T-helper 1 cell treated with Interleukin-12 subunit alpha and Interleukin-12 subunit beta and Interleukin-4 antibody, amounts not matched to agents 30 ng/mL and 1 ng/mL, for 36 hours (primary cell): ENCODE measurements around the gene RGL2. TPM values are rescaled to one million over a fixed set of nuclear protein-coding genes. Genes with fewer than 3 reads are reported as not detected.
"Not testable (repeated sequence)": the region's sequence is repeated elsewhere in the genome, so short reads cannot be mapped to it uniquely, and the experiment has no call there.

ENCODE experiments used
- intact Hi-C: fragments of 100-400 bp; cut with micrococcal nuclease; formaldehyde crosslinking; loops from one replicate; pipeline ENCODE4 v1.15.1; 2024
- total RNA-seq: library from RNA; stranded (reverse); gene quantifications from 2 replicates; pipeline ENCODE4 v1.2.3, GENCODE V29; 2022

The RGL2 gene
- total RNA-seq, 1 donor from 2014 or later = 46.5 TPM

DNA sequence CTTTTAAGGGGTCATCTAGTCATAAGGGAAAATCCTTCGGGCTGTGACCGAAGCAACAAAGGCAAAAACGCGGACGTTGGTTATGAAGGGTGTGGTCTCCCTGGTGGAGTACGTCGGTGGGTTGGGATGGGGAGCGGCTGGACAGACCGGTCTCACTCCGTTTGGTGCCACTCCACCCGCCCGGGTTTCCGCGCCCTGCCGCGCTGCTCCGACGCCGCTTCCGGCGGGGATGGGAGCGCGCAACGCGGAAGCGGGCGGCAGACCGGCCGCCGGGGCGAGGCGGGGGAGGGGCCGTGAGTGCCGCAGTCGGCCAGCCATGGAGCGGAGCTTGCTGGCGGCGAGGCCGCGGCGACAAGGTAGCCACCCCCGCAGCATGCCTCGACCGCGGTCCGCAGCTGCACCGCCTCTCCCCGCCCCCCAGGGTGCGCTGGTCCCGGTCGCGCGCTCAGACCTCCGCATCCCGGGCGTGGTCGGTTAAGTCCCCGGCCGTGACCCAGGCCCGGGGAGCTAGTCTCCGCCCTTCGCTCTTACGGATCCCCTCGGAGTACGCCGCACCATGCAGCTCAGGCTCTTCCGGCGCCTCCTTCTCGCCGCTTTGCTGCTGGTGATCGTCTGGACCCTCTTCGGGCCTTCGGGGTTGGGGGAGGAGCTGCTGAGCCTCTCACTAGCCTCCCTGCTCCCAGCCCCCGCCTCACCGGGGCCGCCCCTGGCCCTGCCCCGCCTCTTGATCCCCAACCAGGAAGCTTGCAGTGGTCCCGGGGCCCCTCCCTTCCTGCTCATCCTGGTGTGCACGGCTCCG lies 21.7 kb downstream of the RGL2 start, which contains the start of gene B3GALT4:
TSS of gene B3GALT4 (plus strand) at position 260 of the 799 bp plus-strand sequence. CDS start at position 557, 297 bp downstream.
- intact Hi-C loops = loop anchor here (1.0 to 10.0 kb wide), 9 partner anchors 12 to 1322 kb away; partner anchors contain the start of genes ATF6B, GPSM3, NELFE and PBX2

GRCh38 chr6:33276581-33276863 lies 22.2 kb downstream of the RGL2 start:
- intact Hi-C loops = loop anchor here (2.0 to 10.0 kb wide), 5 partner anchors 294 to 1322 kb away; partner anchors contain the start of genes ATF6B, GPSM3, NELFE and PBX2

DNA sequence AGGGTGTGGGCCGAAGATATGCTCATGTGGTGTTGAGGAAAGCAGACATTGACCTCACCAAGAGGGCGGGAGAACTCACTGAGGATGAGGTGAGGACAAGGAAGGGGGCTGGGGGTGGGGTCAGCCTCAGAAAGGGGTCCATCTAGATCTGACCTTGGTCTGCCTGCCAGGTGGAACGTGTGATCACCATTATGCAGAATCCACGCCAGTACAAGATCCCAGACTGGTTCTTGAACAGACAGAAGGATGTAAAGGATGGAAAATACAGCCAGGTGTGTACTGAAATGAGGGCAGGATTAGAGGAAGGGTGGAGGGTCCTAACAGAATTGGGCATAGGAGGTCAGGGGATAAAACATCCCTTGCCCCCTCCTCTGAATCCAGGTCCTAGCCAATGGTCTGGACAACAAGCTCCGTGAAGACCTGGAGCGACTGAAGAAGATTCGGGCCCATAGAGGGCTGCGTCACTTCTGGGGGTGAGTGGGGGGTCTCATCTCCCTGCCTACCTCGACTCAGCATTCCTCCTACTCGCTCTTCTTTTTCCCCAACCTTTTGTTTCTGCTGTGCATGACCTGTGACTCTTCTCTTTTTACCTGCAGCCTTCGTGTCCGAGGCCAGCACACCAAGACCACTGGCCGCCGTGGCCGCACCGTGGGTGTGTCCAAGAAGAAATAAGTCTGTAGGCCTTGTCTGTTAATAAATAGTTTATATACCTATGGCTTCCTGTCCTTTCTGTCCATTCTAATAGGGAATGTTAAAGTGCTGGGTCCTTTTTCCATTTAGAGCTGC lies 22.8 kb downstream of the RGL2 start:
- intact Hi-C loops = loop anchor here (2.0 to 10.0 kb wide), 5 partner anchors 295 to 1321 kb away; partner anchors contain the start of genes ATF6B, GPSM3, NELFE and PBX2

DNA sequence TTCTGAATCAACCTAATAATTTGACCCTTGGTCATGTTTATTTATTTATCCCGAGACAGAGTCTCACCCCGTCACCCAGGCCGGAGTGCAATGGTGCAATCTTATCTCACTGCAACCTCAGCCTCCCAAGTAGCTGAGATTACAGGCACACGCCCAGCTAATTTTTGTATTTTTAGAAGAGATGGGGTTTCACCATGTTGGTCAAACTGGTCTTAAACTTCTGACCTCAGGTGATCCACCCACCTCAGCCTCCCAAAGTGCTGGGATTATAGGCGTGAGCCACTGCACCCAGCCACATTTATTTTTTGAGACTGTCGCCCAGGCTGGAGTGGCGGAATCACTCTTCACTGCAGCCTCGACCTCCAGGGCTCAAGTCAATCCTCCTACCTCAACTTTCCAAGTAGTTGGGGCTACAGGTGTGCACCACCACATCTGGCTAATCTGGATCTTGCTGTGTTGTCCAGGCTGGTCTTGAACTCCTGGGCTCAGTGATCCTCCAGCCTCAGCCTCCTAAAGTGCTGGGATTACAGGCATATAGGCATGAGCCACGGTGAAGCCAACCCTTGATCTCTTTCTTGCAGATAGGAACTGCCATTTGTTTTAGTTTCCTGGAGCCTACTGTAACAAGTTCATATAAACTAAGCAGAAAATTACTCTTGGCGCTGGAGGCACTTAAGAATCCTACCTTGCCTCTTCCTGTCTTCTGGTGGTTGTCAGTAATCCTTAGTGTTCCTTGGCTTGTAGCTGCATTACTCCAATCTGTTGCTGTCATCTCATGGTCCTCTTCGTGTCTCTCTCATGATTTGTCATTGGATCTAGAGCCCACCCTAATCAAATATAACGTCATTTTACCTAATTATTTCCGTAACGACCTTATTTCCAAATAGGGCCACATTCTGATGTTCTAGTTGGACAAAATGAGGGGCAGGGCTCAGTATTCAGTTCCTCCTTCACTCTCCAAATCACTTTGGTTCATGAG lies 24.5 kb downstream of the RGL2 start:
- intact Hi-C loops = loop anchor here (2.0 to 10.0 kb wide), 4 partner anchors 39 to 1319 kb away; partner anchors contain the start of genes ATF6B, GPSM3, NELFE and PBX2

DNA sequence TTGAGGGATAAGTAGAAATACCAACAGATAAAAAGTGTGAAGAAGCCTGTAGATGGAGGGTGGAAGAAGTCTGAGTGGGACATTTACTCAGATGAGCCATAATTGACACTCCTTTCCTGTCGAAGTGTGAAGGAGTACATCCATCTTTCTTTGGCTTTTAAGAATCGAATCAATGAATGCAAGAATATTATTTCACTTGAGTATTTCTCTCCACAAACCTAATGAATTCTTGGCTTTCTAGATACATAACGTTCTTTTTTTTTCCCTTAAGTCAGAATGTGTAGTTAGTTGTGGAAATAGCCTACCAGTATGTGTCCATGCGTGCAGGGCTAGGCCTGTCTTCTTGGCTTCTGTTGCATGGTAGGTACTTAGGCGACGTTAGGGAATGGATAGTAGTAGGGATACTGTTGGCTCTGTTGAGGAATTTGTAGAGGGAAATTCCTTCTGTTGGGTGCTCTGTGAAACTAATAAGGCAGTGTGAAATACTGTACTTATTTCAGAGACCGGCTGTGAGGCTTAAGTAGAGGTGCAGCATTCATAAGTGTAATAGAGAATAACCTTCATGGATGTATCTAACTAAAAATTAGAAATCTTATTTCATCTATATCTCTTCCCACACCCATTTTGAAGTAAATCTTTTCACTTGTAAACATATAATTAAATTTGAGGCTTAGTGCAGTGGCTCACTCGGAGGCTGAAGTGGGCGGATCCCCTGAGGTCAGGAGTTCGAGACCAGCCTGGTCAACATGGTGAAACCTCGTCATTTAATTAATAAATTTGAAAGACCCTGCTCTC lies 25.4 kb downstream of the RGL2 start:
- intact Hi-C loops = loop anchor here (2.0 to 10.0 kb wide), 4 partner anchors 39 to 1319 kb away; partner anchors contain the start of genes ATF6B, GPSM3, NELFE and PBX2

DNA sequence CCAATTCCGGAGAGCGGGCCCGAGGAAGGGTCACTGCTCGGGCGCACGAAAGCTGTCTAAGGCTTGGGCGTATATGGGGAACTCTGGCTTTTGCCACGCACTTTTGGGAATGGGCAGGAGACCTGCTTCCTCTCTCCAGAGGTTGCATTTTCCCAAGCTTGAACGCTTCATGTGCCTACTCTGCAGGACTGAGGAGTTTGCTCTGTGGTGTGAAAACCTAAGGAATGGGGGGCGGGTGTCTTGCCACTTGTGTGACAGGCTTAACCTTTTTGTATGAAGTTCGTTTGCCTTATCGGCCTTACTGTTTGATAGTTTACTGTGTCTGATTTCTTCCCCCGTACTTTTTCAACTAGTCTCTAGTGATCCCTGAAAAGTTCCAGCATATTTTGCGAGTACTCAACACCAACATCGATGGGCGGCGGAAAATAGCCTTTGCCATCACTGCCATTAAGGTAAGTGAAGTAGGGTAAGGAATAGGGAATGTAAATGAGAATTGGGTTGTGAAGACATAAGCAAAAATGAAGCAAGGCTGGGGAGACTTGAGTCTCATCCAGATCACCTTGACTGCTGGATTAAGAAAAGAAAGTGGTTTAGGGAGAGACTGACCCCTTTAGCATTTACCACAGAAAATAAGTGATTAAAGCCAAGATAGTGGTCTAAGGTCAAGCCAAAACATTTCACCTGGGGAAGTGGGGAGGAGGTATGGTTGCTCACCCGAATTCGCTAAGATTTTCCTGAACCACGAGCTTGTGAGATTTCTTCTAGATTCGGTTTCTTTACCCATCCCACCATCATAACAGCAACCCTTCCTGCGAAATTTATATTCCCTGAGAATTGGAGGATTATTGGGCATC lies 26.2 kb downstream of the RGL2 start:
- intact Hi-C loops = loop anchor here (1.0 to 10.0 kb wide), 8 partner anchors 17 to 1318 kb away; partner anchors contain the start of genes ATF6B, GPSM3, KIFC1 and NELFE

DNA sequence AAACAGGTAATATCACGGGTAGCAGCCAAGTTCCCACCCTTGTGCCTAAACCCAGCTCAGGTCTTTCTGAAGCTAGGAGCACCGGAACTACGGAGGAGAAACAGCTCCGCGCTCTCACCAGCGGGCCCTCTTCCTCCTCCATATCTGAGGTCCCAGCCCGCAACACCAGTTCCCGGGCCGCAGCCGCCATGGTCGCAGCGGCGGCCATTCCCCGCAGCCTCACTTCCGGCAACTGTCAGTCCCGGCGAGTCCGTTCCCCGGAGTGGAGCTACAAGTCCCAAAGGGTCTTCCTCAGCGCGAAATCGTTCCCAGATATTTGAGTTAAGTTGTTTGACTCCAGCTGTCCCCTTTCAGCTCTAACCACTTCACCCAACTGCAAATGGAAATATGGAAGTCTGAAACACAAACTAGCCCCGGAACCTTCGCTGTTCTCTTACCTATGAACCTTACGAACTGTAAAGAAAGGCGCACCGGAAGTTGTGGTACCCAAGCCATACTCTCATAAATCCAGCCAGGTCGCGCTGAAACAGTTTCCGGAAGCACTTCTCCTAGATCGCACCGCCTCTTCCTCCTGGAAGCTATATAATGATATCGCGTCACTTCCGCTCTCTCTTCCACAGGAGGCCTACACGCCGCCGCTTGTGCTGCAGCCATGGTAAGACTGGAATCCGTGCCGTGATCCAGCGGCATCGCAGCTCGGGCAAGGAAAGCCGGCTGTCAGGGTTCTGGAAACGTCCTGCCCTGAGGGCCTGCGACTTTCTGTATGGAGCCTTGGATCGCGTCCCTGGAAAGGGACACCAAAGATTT lies 27.1 kb downstream of the RGL2 start, which contains the start of the genes RPS18 and VPS52:
TSS of gene RPS18 (plus strand) at position 608 of the 807 bp plus-strand sequence. CDS start at position 653, 45 bp downstream.
TSS of gene VPS52 (minus strand) at position 409 of the 807 bp plus-strand sequence. CDS start at position 208, 201 bp downstream.
- intact Hi-C loops = loop anchor here (1.0 to 10.0 kb wide), 16 partner anchors 18 to 1317 kb away; partner anchors contain the start of genes ATF6B, CUTA, GPSM3 and KIFC1

DNA sequence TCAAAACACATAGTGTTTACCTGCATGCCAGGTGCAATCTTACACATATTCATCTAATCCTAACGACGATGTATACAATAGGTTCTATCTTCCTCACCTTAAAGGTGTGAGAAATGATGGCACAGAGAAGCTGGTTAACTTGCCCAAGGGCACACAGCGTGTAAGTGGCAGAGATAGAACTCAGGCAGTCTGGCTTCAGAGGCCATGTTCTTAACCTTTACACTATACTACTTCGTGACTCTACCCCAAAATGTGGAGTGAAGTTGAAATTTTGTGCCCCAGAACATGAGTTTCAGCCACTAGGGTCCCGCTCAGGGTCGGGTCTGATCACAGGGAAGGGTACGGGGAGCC lies 27.6 kb downstream of the RGL2 start:
- intact Hi-C loops = loop anchor here (1.0 to 10.0 kb wide), 11 partner anchors 22 to 1316 kb away; partner anchors contain the start of genes ATF6B, CUTA, GPSM3 and NELFE

- intact Hi-C loops = no loop called here
Observed at GRCh38 chr6:33264015-33264414, 34.7 kb downstream of the RGL2 start.

- intact Hi-C loops = not testable (repeated sequence)
Observed at GRCh38 chr6:33262490-33262889, 36.3 kb downstream of the RGL2 start.

GRCh38 chr6:33259032-33259431 lies 39.7 kb downstream of the RGL2 start:
- intact Hi-C loops = no loop called here

- intact Hi-C loops = no loop called here
Observed at GRCh38 chr6:33254591-33254990, 44.2 kb downstream of the RGL2 start.

DNA sequence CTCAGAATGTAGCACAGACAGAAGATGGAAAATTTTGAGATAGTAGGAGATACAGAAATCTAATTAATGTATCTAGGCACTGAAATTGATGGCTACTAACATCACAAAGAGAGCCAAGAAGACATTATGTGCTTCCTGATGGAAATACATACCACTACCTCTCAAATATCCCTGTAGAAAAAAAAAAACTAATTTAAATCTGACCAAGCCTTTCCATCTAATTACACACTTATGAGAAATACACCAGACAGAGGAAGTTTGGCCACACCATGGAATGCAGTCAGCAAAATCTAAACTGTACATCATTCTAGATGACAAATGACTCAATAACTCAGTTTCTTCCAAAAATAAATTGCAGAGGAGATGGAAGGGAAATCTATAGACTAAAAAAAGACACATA lies 46.0 kb downstream of the RGL2 start:
- intact Hi-C loops = no loop called here

DNA sequence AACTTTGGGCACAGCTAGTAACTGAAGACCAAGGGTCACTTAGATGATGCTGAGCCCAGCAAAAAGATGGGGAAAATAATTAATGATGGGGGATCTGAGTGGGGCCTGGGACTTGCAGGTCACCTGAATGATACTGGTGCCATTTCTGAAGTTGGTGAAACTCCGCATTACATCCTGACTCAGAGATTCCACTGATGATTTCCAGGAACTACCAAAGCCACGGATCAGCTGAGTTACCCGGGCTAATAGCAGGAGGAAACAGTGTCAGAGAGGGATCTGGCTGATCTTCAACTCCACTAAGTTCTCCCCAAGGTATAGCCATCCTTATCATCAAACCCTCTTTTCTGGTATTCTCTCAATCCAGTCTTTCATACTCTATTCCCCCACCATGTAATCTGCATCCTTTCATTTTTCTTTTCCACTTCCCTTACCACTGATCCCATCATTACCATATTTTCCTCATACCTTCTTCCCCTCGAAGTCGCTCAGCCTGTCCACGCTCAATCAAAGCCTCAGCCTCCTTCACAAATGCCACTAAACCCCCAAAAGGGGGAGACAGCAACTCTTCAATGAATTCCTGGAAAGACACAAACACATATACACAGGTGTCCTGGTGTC lies 47.2 kb downstream of the RGL2 start:
- intact Hi-C loops = no loop called here

GRCh38 chr6:33250731-33251130 lies 48.0 kb downstream of the RGL2 start:
- intact Hi-C loops = no loop called here

- intact Hi-C loops = loop anchor here (1.0 to 5.0 kb wide), 14 partner anchors 21 to 1120 kb away; partner anchors contain the start of genes B3GALT4, FKBPL, HLA-DMB and KIFC1
Observed at GRCh38 chr6:33249732-33250630, 48.8 kb downstream of the RGL2 start.
